ENCODE results near the gene GART. TPM values are rescaled to one million over a fixed set of nuclear protein-coding genes. Genes with fewer than 3 reads are reported as not detected.
"Not testable (repeated sequence)": the region's sequence is repeated elsewhere in the genome, so short reads cannot be mapped to it uniquely, and the experiment has no call there.

Gene GART
- total RNA-seq, 1 donor from 2014 or later = 42.7 TPM

DNA sequence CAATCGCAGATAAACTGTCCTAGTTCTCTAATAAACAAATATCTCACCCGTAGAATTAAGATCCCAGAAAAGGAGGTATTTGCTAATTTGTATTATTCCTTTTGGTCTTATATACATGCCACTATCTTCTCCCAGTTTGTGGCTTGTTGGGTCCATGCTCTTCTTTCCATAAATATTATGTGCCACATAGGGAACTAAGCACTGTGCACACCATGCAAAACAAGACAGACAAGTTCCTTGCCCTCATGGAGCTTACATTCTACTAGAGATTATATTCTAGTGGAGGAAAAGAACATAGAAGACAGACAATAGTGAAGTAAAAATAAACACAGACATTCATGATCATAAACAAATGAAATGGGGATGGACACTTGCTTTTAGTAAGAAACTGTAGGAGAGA, 4.7 kb downstream of the GART start:
- no peak for ATAC-seq
- intact Hi-C loops (cut with DNase I) = no loop called here

GRCh38 chr21:33531007-33531406, 10.9 kb downstream of the GART start:
- DNase-seq (ENCODE audit: missing footprints) (no peak), ATAC-seq (no peak)
- intact Hi-C loops (cut with DNase I) = no loop called here

More for the DNA sequence above, 4.7 kb downstream of the GART start:
- DNase-seq (ENCODE audit: missing footprints) = no peak

DNA sequence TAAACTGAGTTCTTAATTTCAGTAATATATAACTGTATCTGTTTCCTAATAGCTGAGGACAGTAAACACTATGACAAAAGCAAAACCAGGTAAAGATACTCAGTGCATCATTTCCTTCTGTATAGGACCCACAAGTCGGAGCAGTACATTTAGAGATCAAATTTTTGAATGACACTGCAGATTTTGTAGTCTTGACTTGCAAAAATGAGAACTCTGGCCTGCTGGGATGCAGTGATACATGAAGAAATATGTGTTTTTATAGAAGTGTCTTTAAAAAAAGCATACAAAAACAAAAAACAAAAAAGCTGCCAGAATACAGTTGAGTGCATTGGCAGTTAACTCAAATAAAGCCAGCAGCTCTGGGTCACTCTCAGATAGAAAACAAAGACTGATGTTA, 19.0 kb downstream of the GART start:
- intact Hi-C loops (cut with DNase I) = no loop called here
- ATAC-seq (no peak), DNase-seq (ENCODE audit: missing footprints) (no peak)

DNA sequence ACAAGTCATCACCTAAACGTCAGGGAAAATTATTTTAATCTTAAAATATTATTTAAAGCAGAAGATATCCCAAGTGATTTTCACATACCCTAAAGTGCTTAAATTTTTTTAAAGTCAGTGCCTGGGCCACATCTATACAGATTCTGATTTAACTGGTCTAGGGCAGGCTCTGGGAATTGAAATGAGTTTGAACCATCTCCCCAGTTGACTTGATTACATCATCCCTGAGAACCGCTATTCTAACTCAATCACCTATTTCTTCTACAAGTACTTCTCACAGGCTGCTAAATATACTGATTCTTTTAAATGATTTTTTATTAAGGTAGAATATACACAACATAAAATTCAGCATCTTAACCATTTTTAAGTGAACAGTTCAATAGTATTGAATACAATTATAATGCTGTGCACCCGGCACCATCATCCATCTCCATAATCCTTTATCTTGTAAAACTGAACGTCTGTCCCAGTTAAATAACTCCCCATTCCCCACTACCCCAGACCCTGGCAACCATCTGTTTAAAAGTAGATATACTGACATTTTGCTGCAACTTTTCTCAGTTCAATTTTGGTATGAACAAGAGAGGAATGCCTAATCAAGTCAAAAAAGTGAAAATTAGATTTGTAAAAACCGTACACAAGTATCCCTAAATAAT, 19.5 kb downstream of the GART start:
- DNase-seq (ENCODE audit: missing footprints) = no peak
- intact Hi-C loops (cut with DNase I) = no loop called here
- ATAC-seq = no peak

GRCh38 chr21:33518899-33519298, 23.0 kb downstream of the GART start:
- no peak for DNase-seq (ENCODE audit: missing footprints)
- intact Hi-C loops (cut with DNase I) = no loop called here
- ATAC-seq = no peak

DNA sequence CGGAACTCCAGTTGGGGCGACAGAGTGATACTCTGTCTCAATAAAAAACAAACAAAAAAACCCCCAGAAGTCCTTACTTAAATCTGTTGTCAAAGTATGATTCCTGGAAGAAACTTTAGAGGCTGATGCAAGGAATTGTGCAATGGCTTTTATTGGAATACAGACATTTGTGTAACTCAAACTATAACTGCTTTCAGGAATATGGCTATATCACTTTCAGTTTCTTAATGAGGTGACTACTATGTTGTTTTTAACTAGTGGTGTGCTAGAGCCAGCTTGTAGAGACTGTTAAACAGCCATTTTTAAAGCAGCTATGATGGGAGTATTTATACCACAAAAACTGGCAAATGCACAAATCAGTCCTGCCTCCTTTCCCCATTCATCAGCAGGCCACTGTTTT, 27.7 kb downstream of the GART start:
- DNase-seq (ENCODE audit: missing footprints) (no peak), ATAC-seq (no peak)

GRCh38 chr21:33512481-33512880, 29.4 kb downstream of the GART start:
- ATAC-seq = no peak
- DNase-seq (ENCODE audit: missing footprints) = no peak
- intact Hi-C loops (cut with DNase I) = no loop called here

More for the DNA sequence above, 27.7 kb downstream of the GART start:
- intact Hi-C loops (cut with DNase I) = no loop called here

DNA sequence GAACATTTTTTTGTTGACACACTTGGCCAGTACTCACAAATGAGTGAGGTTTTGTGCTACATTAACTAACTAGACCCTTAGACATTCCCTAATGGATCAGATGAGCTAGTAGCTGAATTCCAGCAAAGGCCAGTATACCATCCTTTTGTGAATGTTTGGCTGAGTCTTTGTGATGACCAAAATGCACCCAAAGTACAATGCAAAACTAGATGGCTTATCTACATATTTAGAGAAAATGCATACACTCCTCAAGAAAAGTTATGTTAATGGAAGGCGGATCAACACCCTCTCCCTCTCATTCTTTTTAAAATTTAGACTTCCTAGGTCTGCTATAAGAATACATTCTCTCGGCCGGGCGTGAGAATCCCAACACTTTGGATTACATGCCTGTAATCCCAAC, 30.3 kb downstream of the GART start:
- DNase-seq (ENCODE audit: missing footprints) (no peak), ATAC-seq (no peak)
- intact Hi-C loops (cut with DNase I) = no loop called here

DNA sequence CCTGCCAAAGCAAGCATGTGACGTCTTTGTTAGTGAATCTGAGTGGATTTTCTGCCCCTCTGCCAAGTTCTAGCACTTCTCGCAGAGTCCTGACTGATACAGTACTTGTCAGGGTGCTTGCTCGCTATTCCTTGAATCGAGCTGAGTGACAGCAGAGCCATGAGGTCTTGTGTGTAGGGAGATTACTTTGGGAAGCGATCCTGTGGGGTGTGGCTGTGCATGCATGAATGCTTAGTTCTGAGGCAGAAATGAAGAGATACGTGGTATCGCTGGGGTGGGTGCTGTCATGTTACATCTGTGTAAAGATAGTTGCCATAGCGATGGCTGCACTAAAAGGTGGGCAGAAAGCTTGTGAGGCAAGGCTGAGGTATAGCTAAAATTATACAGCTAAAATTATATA, 31.1 kb downstream of the GART start:
- intact Hi-C loops (cut with DNase I) = no loop called here
- ATAC-seq (no peak), DNase-seq (ENCODE audit: missing footprints) (no peak)

- ATAC-seq; intact Hi-C loops (cut with DNase I); DNase-seq (ENCODE audit: missing footprints): not testable (repeated sequence)
Observed at GRCh38 chr21:33507003-33507402, 34.9 kb downstream of the GART start.

- intact Hi-C loops (cut with DNase I) = no loop called here
- DNase-seq (ENCODE audit: missing footprints) (no peak), ATAC-seq (no peak)
Observed at GRCh38 chr21:33505833-33506232, 36.1 kb downstream of the GART start.

GRCh38 chr21:33496345-33496744, 45.6 kb downstream of the GART start:
- DNase-seq (ENCODE audit: missing footprints) (no peak), ATAC-seq (no peak)
- intact Hi-C loops (cut with DNase I) = no loop called here

DNA sequence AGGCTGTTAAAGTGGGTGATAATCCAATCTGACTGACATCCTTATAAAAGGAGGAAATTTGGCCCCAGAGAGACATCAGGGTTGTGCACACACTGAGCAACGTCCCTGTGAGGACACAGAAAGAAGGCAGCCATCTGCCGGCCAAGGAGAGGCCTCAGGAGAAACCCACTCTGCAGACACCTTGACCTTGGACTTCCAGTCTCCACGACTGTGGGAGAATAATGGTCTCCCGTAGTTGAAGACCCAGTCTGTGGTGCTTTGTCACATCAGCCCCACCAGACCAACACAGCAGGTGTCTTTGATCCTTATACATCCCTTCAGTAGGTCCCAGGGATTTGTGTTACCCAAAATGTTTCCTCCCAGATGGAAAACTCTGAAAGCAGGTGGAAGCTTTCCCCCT, 46.2 kb downstream of the GART start:
- intact Hi-C loops (cut with DNase I) = no loop called here
- ATAC-seq (no peak), DNase-seq (ENCODE audit: missing footprints) (no peak)

GRCh38 chr21:33493756-33494155, 48.2 kb downstream of the GART start:
- ATAC-seq = no peak
- no peak for DNase-seq (ENCODE audit: missing footprints)
- intact Hi-C loops (cut with DNase I) = no loop called here

DNA sequence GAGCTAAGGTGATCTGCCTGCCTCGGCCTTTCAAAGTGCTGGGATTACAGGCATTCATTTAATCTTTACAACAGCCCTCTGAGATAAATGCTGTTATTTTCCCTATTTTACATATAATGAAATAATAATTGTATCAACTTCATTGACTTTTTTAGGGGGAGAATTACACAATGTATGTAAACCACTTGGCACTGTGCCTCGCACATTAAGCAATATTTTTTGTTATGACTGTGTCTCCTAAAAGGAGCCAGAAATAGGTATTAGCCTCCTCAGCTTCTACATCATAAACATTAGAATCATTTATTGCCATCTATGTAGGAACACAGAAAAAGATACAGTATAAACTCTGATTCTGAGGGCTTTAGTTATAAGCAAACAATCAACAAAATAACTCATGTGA, 49.3 kb downstream of the GART start:
- ATAC-seq = no peak
- intact Hi-C loops (cut with DNase I) = no loop called here
- no peak for DNase-seq (ENCODE audit: missing footprints)

DNA sequence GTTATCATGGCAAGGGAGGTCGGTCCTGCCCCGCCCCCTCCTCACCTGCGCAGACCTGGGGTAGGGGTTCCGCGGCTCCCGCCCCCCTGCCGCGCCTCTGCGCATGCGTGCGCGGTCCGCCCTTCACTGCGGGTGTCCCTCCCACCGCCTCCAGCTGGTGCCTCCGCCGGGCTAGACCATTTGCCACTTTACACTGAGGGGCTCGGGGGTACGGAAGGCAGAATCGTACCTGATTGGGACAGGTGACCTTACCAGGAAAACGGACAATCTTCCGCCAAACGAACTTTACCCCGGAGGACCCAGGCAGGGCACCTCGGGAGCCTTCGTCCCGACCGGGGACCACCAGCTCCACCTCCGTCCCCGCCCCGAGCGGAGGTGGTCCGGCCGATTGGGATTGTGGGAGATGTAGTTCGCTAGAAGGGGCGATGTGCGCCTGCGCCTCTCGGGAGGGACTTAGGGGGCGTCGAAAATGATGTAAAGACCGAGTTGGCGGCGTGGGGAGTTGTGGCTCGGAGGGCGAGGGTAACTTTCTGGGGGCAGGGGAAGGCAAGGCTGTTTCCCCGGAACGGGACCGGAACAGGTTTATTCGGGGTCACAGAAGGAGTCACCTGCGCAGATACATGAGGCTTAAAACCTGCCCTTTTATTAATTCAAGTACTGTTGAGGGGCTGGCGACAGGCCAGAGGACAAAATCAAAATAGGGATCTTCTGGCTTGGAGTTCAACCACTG, 50.4 kb downstream of the GART start, which contains the start of gene DNAJC28:
DNAJC28 (minus strand) TSS at position 344 of the 730 bp plus-strand sequence. CDS start 2,323 bp downstream, outside the sequence.
- DNase-seq (ENCODE audit: missing footprints) (peak; percentile 97), ATAC-seq (peak; percentile 99)
- intact Hi-C loops (cut with DNase I) = loop anchor here (1.0 kb wide), 1 partner anchor 11 kb away; no protein-coding TSS in a partner anchor

DNA sequence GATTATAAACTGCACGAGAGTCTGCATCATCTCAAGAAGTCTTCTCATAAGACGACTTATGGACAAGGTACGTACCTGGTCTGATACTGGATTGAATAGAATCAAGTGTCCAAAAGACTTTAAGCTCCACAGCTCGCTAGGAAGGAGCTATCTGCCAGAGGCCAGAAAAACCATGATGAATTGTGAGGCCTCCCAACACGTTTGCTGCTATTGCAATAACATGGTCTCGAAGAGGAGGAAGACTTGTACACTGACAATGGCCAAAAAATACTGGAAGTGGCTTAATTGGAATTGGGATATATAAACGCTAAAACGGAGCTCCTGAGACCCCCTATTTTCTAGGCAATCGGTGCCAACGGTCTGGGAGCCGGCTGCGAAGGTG, 50.9 kb downstream of the GART start:
- intact Hi-C loops (cut with DNase I) = loop anchor here (1.0 kb wide), 1 partner anchor 11 kb away; no protein-coding TSS in a partner anchor
- DNase-seq (ENCODE audit: missing footprints) (no peak), ATAC-seq (no peak)

DNA sequence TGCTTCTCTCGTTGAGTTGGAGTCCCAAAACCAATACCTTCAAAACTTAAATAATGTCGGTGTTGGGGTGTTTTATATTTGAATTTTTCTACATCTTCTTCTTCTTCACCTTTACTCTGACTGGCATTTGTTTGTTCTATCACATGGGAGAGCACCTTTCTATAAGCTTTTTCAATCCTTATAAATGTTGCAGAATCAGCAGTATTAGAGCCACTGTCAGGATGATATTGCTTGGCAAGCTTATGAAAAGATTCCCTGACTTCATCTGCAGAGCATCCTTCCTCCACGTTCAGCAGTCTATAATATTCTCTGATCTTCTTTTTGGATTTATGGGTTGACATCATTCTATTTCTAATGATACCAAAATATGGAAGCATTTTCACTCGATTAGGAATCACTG, 53.0 kb downstream of the GART start:
- DNase-seq (ENCODE audit: missing footprints) (no peak), ATAC-seq (no peak)
- intact Hi-C loops (cut with DNase I) = no loop called here

DNA sequence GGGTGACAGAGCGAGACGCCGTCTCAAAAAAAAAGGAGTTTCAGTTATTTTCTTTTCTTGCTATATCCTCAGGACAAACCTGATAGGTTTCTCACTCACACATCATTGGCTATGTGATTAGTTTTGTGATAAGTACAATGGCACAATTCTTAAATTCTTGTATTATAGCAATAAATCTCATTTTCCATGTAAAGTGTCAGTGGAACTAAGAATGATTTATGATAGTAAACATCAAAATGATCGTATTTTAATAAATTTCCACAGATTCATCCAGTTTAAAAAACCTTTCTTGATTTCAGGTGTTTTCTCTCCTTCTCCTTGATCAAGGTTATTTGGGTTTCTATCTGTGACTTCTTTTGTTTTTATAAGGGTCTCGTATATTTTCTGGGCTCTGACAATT, 53.9 kb downstream of the GART start:
- DNase-seq (ENCODE audit: missing footprints) = no peak
- intact Hi-C loops (cut with DNase I) = no loop called here
- no peak for ATAC-seq

- ATAC-seq = no peak
- intact Hi-C loops (cut with DNase I) = no loop called here
- no peak for DNase-seq (ENCODE audit: missing footprints)
Observed at GRCh38 chr21:33481314-33481943, 60.5 kb downstream of the GART start.
